Hepatocyte (in vitro differentiated cells): ENCODE data around the gene RAB26.

Source experiments
- EZH2 ChIP-seq: fragments of 200-600 bp; sonication (generic); IDR thresholded peaks from 2 replicates; pipeline ENCODE4 v1.6.1; 2016; ENCODE audit warnings: antibody characterized with exemption, mild to moderate bottlenecking, borderline replicate concordance
- EZH2phosphoT487 ChIP-seq: fragments of 200-600 bp; sonication (generic); IDR thresholded peaks from one replicate; pipeline ENCODE4 v1.6.1; 2018; ENCODE audit warnings: antibody characterized with exemption, mild to moderate bottlenecking, low read depth, moderate library complexity; ENCODE audit not compliant: unreplicated experiment, severe bottlenecking
- TF ChIP-seq, protein P1 (sequence below): fragments of 200-600 bp; sonication (generic); IDR thresholded peaks from 2 replicates; pipeline ENCODE4 v1.5.1; 2016; ENCODE audit warnings: antibody characterized with exemption, mild to moderate bottlenecking; ENCODE audit not compliant: poor library complexity

DNA sequence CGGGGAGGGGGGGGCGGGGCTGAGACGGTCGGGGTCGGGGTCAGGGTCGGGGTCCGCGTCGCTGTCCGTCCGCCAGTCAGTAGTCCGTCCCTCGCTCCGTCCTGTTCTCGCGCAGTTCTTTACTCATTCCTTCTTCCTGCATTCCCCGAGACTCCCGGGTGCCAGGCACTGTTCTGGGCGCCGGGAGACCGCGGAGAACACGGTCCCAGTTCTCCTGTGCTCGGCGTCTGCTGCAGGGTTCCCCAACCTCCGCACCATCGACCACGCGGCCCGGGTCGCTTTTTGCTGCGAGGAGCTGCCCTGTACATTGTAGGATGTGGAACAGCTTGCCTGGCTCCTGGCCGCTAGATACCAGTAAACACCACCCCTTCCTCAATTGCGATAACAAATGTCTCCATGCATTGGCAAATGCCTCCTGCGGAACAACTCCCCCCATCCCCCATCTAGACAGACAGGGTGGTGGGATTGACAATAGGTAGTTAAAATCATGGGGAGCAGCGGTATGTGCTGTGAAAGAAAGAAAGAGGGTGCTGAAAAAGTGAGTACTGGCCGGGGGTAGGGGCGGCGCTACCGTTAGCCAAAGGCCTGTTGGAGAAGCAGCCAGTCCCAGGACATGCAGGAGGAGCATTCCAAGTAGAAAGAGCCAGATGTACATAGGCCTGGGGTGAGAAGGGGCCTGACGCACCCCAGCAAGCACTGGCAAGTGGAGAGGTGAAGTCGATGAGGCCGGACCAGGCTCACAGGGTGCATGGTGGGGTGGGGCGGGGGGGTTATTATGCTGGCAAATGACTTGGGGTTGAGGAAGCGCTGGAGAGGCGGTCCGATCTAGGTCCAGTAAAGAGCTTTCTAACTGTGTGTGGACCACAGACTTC, 7.8 kb downstream of the RAB26 start:
- TF ChIP-seq, protein P1, sequence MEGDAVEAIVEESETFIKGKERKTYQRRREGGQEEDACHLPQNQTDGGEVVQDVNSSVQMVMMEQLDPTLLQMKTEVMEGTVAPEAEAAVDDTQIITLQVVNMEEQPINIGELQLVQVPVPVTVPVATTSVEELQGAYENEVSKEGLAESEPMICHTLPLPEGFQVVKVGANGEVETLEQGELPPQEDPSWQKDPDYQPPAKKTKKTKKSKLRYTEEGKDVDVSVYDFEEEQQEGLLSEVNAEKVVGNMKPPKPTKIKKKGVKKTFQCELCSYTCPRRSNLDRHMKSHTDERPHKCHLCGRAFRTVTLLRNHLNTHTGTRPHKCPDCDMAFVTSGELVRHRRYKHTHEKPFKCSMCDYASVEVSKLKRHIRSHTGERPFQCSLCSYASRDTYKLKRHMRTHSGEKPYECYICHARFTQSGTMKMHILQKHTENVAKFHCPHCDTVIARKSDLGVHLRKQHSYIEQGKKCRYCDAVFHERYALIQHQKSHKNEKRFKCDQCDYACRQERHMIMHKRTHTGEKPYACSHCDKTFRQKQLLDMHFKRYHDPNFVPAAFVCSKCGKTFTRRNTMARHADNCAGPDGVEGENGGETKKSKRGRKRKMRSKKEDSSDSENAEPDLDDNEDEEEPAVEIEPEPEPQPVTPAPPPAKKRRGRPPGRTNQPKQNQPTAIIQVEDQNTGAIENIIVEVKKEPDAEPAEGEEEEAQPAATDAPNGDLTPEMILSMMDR: no peak
- no peak for TF ChIP-seq EZH2
- TF ChIP-seq EZH2phosphoT487: no peak
